Stimulated activated CD4-positive, alpha-beta T cell treated with anti-CD3 and anti-CD28 coated beads, Interleukin-15, amount 100 ng/mL, for 1 hour (primary cell): ENCODE data around the gene TMC3.
"Not testable (repeated sequence)": the region's sequence is repeated elsewhere in the genome, so short reads cannot be mapped to it uniquely, and the experiment has no call there.

Experiments
- DNase-seq, 2 donors: peaks; one replicate each; pipeline ENCODE4 v3.0.0-alpha.2; 2020; ENCODE audit warnings: low read depth in 1 of 2, low spot score in 1 of 2

The TMC3 gene

GRCh38 chr15:81347910-81348309, 26.1 kb downstream of the TMC3 start:
- no peak for DNase-seq

GRCh38 chr15:81346611-81347010, 27.4 kb downstream of the TMC3 start:
- DNase-seq = no peak

DNA sequence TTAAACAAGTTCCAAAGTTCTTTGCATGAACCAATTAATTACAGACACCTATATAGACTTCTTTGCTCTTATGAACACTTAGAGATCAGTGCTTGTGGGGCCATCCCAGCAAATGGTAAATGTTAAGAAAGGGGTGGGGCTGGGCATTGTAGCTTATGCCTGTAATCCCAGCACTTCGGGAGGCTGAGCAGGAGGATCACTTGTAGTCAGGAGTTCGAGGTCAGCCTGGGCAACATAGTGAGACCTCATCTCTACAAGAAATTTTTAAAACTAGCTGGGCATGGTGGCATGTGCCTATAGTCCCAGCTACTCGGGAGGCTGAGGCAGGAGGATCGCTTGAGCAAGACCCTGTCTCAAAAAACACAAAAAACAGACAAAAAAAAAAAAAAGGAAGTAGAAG, 30.6 kb downstream of the TMC3 start:
- no peak for DNase-seq

GRCh38 chr15:81341351-81341750, 32.7 kb downstream of the TMC3 start:
- no peak for DNase-seq

DNA sequence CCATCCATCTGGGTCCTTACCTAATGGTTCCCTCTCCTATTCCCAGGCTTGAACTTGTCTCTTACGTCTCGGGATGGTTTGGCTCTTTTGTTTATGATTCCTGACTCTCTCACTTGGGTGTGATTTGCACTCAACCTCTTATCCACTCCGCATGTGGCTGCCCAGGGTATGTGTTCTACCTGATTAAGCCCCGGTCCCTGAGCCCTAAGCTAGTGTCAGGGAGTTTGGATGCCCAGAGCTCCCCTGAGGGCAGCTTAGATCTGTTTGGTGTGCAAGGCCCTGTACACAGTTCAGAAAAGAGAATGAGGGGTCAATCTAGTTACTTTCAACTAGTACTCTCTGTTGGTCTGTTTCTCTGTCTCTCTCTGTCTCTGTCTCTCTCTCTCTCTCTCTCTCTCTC, 34.2 kb downstream of the TMC3 start:
- no peak for DNase-seq

- no peak for DNase-seq
Observed at GRCh38 chr15:81339321-81339720, 34.7 kb downstream of the TMC3 start.

DNA sequence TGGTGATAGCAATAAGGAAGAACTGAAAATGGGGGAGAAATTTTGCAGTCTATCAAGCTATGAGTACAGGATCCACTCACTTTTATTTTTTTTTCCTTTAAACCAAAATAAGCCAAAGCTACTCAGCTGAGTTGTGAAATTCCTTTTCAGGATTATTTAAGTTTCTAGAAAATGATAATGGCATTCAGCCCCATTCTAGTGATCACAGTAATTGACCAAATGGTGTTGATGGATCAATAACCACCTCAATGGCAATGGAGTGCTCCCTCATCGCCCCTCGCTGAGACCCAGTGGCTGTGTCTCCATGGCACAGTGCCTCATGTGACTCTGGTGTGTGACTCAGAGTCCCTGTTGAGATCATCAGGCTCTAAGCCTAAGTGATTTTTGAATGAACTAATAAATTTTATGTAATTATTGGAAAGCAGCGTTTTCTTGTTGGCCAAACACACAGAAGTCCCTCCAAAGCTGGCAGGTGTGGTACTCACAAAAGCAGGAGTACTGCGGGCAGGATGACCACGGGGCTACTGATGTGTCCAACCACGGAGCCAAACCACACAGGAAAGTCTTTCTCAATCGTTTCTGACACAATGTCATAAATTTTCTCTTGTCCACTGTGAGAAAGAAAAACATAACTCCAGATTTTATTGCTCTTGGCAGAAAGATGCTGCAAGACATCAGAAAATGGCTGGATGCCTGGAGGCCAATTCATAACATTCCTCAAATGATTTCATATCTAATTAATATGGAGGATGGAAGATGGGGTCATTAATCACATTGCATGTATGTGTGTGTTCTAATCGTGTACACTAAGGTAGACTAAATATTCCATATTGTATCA, 35.6 kb downstream of the TMC3 start:
- DNase-seq = no peak

- DNase-seq = no peak
Observed at GRCh38 chr15:81337713-81338157, 36.3 kb downstream of the TMC3 start.

GRCh38 chr15:81337241-81337640, 36.8 kb downstream of the TMC3 start:
- no peak for DNase-seq

DNA sequence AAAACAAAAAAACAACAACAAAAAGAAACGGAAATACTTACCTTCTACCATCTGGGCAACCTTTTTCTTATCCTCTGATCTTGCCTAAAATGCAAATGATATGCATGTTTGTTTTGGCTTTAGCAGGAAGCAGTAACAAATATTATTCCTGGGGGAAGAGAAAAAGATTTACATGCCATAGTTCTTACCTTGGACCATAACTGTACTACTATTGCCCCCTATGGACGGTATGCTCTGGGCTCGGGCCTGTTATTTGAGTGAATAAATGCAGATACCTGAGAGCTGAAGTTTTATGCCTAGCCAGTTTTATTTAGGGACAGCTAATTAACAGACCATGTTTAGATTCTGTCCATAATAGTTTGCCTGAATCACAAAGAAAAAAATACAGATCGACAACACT, 37.4 kb downstream of the TMC3 start:
- no peak for DNase-seq

GRCh38 chr15:81335631-81336030, 38.4 kb downstream of the TMC3 start:
- no peak for DNase-seq

- DNase-seq = no peak
Observed at GRCh38 chr15:81334768-81335435, 39.1 kb downstream of the TMC3 start.

DNA sequence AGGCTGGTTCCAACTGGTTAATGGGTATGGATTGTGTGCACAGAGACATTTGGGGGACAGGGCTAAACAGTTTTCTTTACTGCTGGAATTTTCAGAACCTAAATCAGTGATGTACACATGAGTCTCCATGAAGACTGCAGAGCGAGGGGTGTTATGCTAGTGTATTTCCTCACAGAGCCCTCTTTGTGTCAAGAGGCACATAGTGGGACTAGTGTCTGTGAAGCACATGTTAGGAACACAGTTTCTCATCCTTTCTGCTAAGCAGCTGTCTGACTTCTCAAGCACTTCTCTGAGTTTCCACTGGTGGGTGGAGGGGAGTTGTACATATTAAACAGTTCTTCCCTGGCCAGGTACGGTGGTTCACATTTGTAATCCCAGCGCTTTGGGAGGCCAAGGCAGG, 40.6 kb downstream of the TMC3 start:
- DNase-seq = no peak

GRCh38 chr15:81332326-81332725, 41.7 kb downstream of the TMC3 start:
- no peak for DNase-seq

DNA sequence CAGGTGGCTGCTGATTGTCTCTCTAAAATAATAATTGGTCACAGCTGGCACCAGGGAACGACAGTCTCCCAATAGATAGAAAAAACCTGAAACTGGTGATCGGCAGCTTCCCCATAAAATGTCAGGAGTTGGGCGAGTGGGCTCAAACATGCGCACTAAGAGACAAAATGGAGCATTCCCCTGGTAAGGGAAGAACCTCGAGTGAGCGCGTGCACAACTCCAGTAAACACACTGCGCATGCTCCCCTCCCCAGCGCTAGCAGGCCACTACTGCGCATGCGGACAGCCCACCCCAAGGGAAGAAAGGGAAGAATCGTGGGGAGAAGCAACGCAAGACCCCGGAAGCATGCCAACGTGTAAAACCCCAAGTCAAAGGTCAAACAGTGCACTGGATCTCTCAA, 42.4 kb downstream of the TMC3 start:
- no peak for DNase-seq

GRCh38 chr15:81331141-81331540, 42.9 kb downstream of the TMC3 start:
- DNase-seq = not testable (repeated sequence)

DNA sequence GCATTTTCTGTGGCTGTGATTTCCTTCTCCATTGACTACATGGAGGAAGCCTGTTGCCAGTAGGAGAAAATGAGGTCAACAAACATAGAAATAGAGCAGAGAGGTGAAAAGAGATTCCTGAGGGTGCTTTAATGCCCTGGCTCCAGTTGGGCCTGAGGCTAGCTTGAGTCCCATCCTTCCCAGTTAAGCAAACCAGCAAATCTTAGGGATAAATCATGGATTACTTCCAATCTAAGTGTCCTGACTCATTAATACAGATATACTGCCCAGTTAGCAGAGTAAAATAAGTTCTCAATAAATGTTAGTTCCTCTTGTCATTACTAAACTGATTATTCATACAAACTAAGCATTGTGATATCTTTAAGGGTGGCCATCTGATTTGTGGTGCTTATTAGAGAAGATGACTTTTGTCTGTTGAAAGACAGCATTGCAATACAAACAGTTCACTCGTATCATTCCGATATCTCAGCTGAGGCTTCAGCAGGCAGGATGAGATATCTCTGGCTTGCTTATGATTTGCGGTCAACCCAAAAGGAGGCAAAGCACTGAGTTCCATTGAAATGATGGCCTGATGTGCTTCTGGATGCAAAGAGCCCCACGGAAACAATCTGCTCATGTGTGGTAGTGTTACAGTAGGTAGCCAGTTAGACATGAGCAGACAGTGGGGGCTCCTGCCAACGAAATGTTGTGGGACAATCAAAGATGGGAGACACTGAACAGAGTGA, 43.5 kb downstream of the TMC3 start:
- DNase-seq = no peak

DNA sequence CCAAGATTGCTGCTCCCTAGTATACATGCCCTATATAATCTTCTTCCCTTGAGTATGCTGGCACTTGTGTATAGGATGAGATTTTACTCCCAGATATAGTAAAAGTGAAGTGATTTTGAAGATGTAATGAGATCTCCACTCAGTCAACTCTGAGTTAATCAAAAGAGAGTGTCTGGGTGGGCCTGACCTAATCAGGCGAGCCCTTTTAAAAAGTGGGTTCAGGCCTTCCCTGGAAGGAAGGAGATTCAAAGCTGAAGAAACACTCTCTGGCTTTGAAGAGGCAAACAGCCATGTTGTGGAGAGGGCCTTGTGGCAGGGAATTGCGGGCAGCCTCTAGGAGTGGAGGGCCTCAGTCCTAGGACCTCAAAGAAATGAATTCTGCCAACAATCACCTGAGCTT, 44.6 kb downstream of the TMC3 start:
- DNase-seq = no peak

DNA sequence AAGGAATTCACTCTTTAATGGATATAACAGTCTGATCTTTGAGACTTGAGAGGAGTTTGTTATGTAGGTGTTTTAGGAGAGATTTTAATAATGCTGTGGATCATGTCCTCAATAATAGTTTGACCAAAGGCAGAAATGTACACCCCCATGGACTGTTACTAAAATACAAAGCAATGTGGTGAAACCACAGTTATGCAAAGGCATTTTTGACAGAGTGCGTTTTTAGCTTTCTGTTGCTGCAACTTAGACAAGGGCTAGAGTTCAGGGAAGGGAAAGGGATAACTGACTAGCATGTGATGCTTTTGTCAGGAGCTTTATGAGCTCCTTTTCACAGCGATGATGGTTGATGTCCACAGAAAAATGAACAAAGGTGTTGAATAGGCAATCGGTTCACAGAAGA, 46.5 kb downstream of the TMC3 start:
- no peak for DNase-seq

DNA sequence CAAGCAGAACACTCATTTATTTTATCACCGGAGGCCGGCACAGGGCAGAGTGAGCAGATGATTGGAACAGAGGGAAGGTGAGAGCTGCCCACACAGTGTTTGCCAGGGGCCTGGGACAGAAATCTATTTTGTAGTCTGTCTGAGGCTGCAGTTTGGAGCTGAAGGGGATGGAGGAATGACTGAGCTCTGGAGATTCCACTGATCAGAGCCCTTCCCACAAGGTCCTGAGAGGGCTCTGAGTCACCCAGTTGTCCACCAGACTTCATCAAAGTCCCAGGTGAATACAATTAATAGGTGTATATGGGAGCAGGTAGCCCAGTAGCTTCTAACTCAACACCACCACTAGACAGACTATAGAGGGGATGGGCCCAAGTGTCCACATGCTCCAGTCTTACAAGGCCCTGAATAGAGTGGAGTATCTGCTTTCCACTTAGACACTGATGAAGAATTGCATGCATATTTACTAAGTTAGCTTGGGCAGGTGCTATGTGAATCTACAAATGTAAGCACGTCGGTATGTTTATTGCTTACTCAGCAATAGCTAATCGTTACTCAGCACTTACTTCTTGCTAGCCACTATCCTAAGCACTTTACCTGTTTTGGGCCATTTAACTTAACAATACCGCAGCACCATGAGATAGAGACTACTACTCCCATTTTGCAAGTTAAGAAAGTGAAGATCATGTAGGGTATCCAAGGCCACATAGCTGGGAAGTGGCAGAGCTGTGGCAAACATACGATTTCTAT, 47.4 kb downstream of the TMC3 start:
- no peak for DNase-seq
